Loucy (cell line): ENCODE measurements around the gene PRKN.

Experiments
- CTCF ChIP-seq: fragments of 200-600 bp; sonication (generic); conservative IDR thresholded peaks from 2 replicates; pipeline ENCODE4 v1.5.1; 2014; ENCODE audit warnings: mild to moderate bottlenecking, antibody characterized with exemption, low read length
- EZH2phosphoT487 ChIP-seq: fragments of 200-600 bp; IDR thresholded peaks from 2 replicates; pipeline ENCODE4 v1.6.1; 2018; ENCODE audit warnings: antibody characterized with exemption, mild to moderate bottlenecking, moderate library complexity, borderline replicate concordance

GRCh38 chr6:162385980-162386379, 341.6 kb downstream of the PRKN start:
- TF ChIP-seq CTCF (no peak), EZH2phosphoT487 (no peak)
